ENCODE results near the gene COX6B2.

- no peak for TF ChIP-seq SP1 (IDR thresholded peaks at IDR 0.05; ENCODE audit: low read depth, low read length)
- TF ChIP-seq EP300 (IDR thresholded peaks at IDR 0.05; ENCODE audit: borderline replicate concordance in 1 of 2, low read depth in 2 of 2, low read length in 2 of 2): no peak
- TF ChIP-seq SP2 (IDR thresholded peaks at IDR 0.05; ENCODE audit: low read length): no peak
- no peak for TF ChIP-seq CREB1 (IDR thresholded peaks at IDR 0.05)
- TF ChIP-seq E2F6 (IDR thresholded peaks at IDR 0.05): no peak
- no peak for TF ChIP-seq HDAC2 (IDR thresholded peaks at IDR 0.05; ENCODE audit: borderline replicate concordance in 1 of 2, low read depth in 2 of 2, low read length in 2 of 2)
- no peak for TF ChIP-seq CTCF (IDR thresholded peaks at IDR 0.05; ENCODE audit: control extremely low read depth in 1 of 3, insufficient read depth in 1 of 3, low read depth in 1 of 3, low read length in 3 of 3)
- TF ChIP-seq BCL11A (IDR thresholded peaks at IDR 0.05; ENCODE audit: low read depth in 2 of 2, low read length in 2 of 2): no peak
- TF ChIP-seq POLR2A (IDR thresholded peaks at IDR 0.05; ENCODE audit: control extremely low read depth in 1 of 2, low read depth in 2 of 2, low read length in 2 of 2): no peak
- TF ChIP-seq YY1 (IDR thresholded peaks at IDR 0.05; ENCODE audit: low read depth, low read length): no peak
- TF ChIP-seq USF2 (IDR thresholded peaks at IDR 0.05; ENCODE audit: low read length): no peak
- TF ChIP-seq JUND (IDR thresholded peaks at IDR 0.05; ENCODE audit: low read length): no peak
- no peak for TF ChIP-seq CHD7 (IDR thresholded peaks at IDR 0.05; ENCODE audit: insufficient replicate concordance, low read length)
Observed at GRCh38 chr19:55354698-55355212, at the start of gene COX6B2.

Measured in H1 (cell line).